ENCODE data around the gene KRT81. TPM values are rescaled to one million over a fixed set of nuclear protein-coding genes. Genes with fewer than 3 reads are reported as not detected.
A peak's percentile ranks its signal among the peaks of the same experiment; 100 is the strongest.

The KRT81 gene
- total RNA-seq, 1 experiment from 2014 or later: 2.5 TPM

DNA sequence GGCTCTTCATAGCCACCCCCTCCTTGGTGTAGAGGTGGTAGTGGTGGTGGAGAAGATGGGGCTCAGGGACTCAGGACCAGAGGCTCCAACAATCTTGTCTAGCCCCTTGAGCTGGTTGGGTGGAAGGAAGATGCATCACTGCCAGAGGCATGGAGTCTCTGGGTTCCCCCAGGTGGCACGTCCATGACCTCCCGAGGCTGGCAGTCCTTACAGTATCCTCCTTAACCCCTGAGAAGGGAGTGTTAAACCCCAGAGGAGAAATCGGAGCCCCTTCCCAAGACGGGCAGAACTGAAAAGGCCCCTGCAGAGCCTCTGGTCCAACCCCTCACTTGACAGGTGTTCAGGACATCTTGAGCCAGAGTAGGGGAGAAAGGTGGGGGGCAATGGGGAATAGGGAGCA, 20.8 kb upstream of the KRT81 start:
- Histone ChIP-seq H3F3A (ENCODE audit: insufficient read depth, low read depth) (no peaks in the 10 kb centered on the region; the same call in 1 of the 2 replicates), H3K79me2 (ENCODE audit: low read depth) (no peaks in the 10 kb centered on the region), H3K9me2 (ENCODE audit: insufficient read depth) (no peaks in the 10 kb centered on the region), H3K36me3 (ENCODE audit: low read depth) (no peaks in the 10 kb centered on the region), H2AFZ (no peak overlapping the region), H3K27ac (no peak overlapping the region), H3K4me1 (replicated peaks; ENCODE audit: insufficient read depth) (peaks cover 19% of the 10 kb centered on the region), H3K4me3 (no peak overlapping the region), H3K4me2 (no peak overlapping the region), H4K20me1 (ENCODE audit: insufficient read depth) (no peaks in the 10 kb centered on the region), H3K9me3 (ENCODE audit: insufficient read depth, low read depth) (no peaks in the 10 kb centered on the region), H3K27me3 (ENCODE audit: insufficient read depth, low read depth) (no peaks in the 10 kb centered on the region)
- intact Hi-C loops (cut with micrococcal nuclease; ENCODE audit: unreplicated experiment): no loop called here
- no TSS peak for BruUV-seq (replicated peaks)
- no peak for DNase-seq
- CTCF ChIA-PET: interaction anchor here (0.7 to 1.9 kb wide), 2 partner anchors 33 to 114 kb away, joined by 4 to 6 read pairs; no protein-coding TSS in a partner anchor
- POLR2A ChIA-PET (ENCODE audit: unreplicated experiment): interaction anchor here (0.7 kb wide), 1 partner anchor 74 kb away, joined by 6 read pairs; no protein-coding TSS in a partner anchor
- TF ChIP-seq EZH2 (IDR thresholded peaks at IDR 0.05; ENCODE audit: low read depth): no peak
- TF ChIP-seq, protein P1, sequence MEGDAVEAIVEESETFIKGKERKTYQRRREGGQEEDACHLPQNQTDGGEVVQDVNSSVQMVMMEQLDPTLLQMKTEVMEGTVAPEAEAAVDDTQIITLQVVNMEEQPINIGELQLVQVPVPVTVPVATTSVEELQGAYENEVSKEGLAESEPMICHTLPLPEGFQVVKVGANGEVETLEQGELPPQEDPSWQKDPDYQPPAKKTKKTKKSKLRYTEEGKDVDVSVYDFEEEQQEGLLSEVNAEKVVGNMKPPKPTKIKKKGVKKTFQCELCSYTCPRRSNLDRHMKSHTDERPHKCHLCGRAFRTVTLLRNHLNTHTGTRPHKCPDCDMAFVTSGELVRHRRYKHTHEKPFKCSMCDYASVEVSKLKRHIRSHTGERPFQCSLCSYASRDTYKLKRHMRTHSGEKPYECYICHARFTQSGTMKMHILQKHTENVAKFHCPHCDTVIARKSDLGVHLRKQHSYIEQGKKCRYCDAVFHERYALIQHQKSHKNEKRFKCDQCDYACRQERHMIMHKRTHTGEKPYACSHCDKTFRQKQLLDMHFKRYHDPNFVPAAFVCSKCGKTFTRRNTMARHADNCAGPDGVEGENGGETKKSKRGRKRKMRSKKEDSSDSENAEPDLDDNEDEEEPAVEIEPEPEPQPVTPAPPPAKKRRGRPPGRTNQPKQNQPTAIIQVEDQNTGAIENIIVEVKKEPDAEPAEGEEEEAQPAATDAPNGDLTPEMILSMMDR (conservative IDR thresholded peaks at IDR 0.05): no peak

- Histone ChIP-seq H3F3A (ENCODE audit: insufficient read depth, low read depth) (peaks cover 4% of the 10 kb centered on the region; the same call in 1 of the 2 replicates), H3K79me2 (ENCODE audit: low read depth) (no peaks in the 10 kb centered on the region), H3K9me3 (ENCODE audit: insufficient read depth, low read depth) (no peaks in the 10 kb centered on the region), H4K20me1 (ENCODE audit: insufficient read depth) (no peaks in the 10 kb centered on the region), H3K4me3 (no peak overlapping the region), H3K9me2 (ENCODE audit: insufficient read depth) (no peaks in the 10 kb centered on the region), H2AFZ (no peak overlapping the region), H3K4me1 (replicated peaks; ENCODE audit: insufficient read depth) (peaks cover 19% of the 10 kb centered on the region), H3K27ac (no peak overlapping the region), H3K27me3 (ENCODE audit: insufficient read depth, low read depth) (no peaks in the 10 kb centered on the region), H3K4me2 (no peak overlapping the region), H3K36me3 (ENCODE audit: low read depth) (no peaks in the 10 kb centered on the region)
- no peak for TF ChIP-seq EZH2 (IDR thresholded peaks at IDR 0.05; ENCODE audit: low read depth)
- TF ChIP-seq, protein P1 (conservative IDR thresholded peaks at IDR 0.05): no peak
- no peak for DNase-seq
- intact Hi-C loops (cut with micrococcal nuclease; ENCODE audit: unreplicated experiment): no loop called here
- BruUV-seq (replicated peaks): no TSS peak
- ChIA-PET POLR2A (ENCODE audit: unreplicated experiment) (interaction anchor here (0.6 to 0.9 kb wide), 4 partner anchors 31 to 210 kb away, joined by 3 to 5 read pairs (median 4); no protein-coding TSS in a partner anchor), CTCF (interaction anchor here (1.9 kb wide), 1 partner anchor 32 kb away, joined by 6 read pairs; no protein-coding TSS in a partner anchor)
These were observed 19.9 kb upstream of the KRT81 start for GRCh38 chr12:52311285-52311648.

GRCh38 chr12:52310622-52311284, 19.4 kb upstream of the KRT81 start:
- intact Hi-C loops (cut with micrococcal nuclease; ENCODE audit: unreplicated experiment): no loop called here
- H3K4me1 ChIP-seq (replicated peaks; ENCODE audit: insufficient read depth): peaks cover 19% of the 10 kb centered on the region
- CTCF ChIA-PET: interaction anchor here (1.9 kb wide), 1 partner anchor 31 kb away, joined by 6 read pairs; no protein-coding TSS in a partner anchor
- peak in 1 of 2 experiments; percentile 51 for DNase-seq
- no TSS peak for BruUV-seq (replicated peaks)
- H3K9me3 ChIP-seq (ENCODE audit: insufficient read depth, low read depth): no peaks in the 10 kb centered on the region
- H2AFZ ChIP-seq: no peak overlapping the region
- no peak overlapping the region for H3K4me2 ChIP-seq
- no peaks in the 10 kb centered on the region for H3K27me3 ChIP-seq (ENCODE audit: insufficient read depth, low read depth)
- POLR2A ChIA-PET (ENCODE audit: unreplicated experiment): interaction anchor here (0.6 to 0.9 kb wide), 6 partner anchors 30 to 270 kb away, joined by 3 to 6 read pairs (median 4); no protein-coding TSS in a partner anchor
- no peaks in the 10 kb centered on the region for H3K79me2 ChIP-seq (ENCODE audit: low read depth)
- H4K20me1 ChIP-seq (ENCODE audit: insufficient read depth): no peaks in the 10 kb centered on the region
- peaks cover 4% of the 10 kb centered on the region; the same call in 1 of the 2 replicates for H3F3A ChIP-seq (ENCODE audit: insufficient read depth, low read depth)
- no peak overlapping the region for H3K27ac ChIP-seq
- no peaks in the 10 kb centered on the region for H3K9me2 ChIP-seq (ENCODE audit: insufficient read depth)
- no peaks in the 10 kb centered on the region for H3K36me3 ChIP-seq (ENCODE audit: low read depth)
- TF ChIP-seq, protein P1 (conservative IDR thresholded peaks at IDR 0.05): no peak
- no peak for TF ChIP-seq EZH2 (IDR thresholded peaks at IDR 0.05; ENCODE audit: low read depth)
- H3K4me3 ChIP-seq: no peak overlapping the region

Measured in PC-9 (cell line).